ENCODE measurements around the gene EGFR. TPM values are rescaled to one million over a fixed set of nuclear protein-coding genes. Genes with fewer than 3 reads are reported as not detected.

EGFR gene
- total RNA-seq, 4 donors from 2014 or later = 45.5 to 61.1 (median 56.9) TPM

DNA sequence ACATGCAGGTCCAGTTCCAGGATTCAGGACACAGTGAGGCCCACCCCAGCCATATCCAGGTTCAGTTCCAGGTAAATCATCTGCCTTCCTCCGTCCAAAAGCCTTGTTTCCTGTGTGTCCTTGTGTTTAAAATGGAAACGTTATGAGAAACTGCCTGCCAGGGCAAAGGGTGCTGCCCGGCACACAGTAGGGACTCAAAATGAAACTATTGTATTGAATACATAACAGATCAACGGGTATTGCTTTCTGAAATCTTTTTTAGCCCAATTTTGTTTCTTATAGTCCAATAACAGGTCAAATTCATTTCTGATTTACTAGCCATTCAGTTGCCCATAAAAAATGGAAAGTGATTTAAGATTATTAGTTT is 115.5 kb downstream of the EGFR start:
- Histone ChIP-seq H3K27me3 (no peaks in the 10 kb centered on the region), H3K4me1 (peaks cover 0 to 39% (median 1%) of the 10 kb centered on the region in 4 donors), H3K4me3 (no peak overlapping the region), H3K9me3 (no peaks in the 10 kb centered on the region), H3K36me3 (no peaks in the 10 kb centered on the region), H3K27ac (peak overlapping the region in 2 of 4 donors; percentile 58 to 77)
- DNase-seq = no peak
- TF ChIP-seq, protein P1, sequence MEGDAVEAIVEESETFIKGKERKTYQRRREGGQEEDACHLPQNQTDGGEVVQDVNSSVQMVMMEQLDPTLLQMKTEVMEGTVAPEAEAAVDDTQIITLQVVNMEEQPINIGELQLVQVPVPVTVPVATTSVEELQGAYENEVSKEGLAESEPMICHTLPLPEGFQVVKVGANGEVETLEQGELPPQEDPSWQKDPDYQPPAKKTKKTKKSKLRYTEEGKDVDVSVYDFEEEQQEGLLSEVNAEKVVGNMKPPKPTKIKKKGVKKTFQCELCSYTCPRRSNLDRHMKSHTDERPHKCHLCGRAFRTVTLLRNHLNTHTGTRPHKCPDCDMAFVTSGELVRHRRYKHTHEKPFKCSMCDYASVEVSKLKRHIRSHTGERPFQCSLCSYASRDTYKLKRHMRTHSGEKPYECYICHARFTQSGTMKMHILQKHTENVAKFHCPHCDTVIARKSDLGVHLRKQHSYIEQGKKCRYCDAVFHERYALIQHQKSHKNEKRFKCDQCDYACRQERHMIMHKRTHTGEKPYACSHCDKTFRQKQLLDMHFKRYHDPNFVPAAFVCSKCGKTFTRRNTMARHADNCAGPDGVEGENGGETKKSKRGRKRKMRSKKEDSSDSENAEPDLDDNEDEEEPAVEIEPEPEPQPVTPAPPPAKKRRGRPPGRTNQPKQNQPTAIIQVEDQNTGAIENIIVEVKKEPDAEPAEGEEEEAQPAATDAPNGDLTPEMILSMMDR (IDR thresholded peaks at IDR 0.05) = no peak
- no peak for TF ChIP-seq POLR2A (IDR thresholded peaks at IDR 0.05)

DNA sequence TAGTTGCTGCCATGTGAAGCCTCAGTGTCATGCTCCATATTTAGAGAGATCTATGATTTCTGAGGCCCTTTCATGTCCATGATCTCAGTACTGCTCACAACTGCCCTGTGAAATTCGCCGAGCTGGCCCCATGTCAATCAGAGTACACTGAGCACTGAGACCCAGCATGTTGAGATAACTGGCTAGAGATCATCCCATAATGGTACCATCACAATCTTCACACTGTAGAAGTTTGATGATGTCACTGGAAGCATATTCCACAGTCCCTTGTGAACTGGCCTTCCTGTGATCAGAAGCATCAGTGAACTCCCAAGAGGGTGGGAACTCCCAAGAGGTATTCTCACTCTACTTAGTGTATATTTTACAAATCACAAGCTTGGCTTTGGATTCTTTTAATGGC is 116.0 kb downstream of the EGFR start:
- no peaks in the 10 kb centered on the region for H3K36me3 ChIP-seq
- H3K27ac ChIP-seq = peak overlapping the region in 1 of 4 donors; percentile 58
- no peak for TF ChIP-seq POLR2A (IDR thresholded peaks at IDR 0.05)
- TF ChIP-seq, protein P1 (IDR thresholded peaks at IDR 0.05) = no peak

DNA sequence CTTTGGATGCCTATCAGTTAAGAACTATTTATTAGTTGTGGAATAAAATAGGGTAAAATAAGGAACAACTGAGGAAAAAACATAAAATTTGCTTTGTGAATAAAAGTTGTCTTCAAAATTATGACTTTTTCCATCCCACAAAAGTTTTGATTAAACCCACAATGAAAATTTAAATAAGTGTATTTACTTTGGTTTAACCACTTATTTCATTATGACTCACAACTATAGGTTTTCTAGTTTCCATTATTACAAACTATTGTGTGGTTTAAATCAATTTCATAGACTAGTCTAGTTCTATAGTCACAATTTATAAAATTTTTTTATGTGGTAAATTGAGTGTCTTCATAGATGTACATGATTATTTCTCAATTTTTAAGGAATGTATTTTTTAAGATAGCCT is 116.6 kb downstream of the EGFR start:
- peaks cover 0 to 29% (median 0%) of the 10 kb centered on the region in 4 donors for H3K4me1 ChIP-seq
- no peak for DNase-seq
- TF ChIP-seq, protein P1 (IDR thresholded peaks at IDR 0.05) = no peak
- TF ChIP-seq POLR2A (IDR thresholded peaks at IDR 0.05) = no peak
- no peak overlapping the region for H3K27ac ChIP-seq
- no peaks in the 10 kb centered on the region for H3K9me3 ChIP-seq
- H3K36me3 ChIP-seq = no peaks in the 10 kb centered on the region
- no peaks in the 10 kb centered on the region for H3K27me3 ChIP-seq
- no peak overlapping the region for H3K4me3 ChIP-seq

More for the DNA sequence above, 116.0 kb downstream of the EGFR start:
- Histone ChIP-seq H3K27me3 (no peaks in the 10 kb centered on the region), H3K4me1 (peaks cover 0 to 35% (median under 1%) of the 10 kb centered on the region in 4 donors), H3K9me3 (no peaks in the 10 kb centered on the region), H3K4me3 (no peak overlapping the region)
- DNase-seq = no peak

DNA sequence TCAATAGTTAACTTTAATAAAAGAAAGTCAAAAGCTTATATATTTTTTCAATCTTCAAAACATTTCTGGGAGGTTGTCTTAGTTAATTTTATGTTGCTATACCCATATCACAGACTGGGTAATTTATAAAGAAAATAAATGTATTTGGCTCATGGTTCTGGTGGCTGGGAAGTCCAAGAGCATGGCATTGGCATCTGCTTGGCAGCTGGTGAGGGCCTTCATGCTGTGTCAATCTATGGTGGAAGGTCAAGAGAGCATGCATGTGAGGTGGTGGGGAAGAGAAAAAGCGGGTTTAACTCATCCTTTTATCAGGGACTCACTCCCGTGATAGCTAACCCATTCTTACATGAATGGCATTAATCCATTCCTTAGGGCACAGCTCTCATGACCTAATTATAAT is 119.8 kb downstream of the EGFR start:
- no peak overlapping the region for H3K27ac ChIP-seq

DNA sequence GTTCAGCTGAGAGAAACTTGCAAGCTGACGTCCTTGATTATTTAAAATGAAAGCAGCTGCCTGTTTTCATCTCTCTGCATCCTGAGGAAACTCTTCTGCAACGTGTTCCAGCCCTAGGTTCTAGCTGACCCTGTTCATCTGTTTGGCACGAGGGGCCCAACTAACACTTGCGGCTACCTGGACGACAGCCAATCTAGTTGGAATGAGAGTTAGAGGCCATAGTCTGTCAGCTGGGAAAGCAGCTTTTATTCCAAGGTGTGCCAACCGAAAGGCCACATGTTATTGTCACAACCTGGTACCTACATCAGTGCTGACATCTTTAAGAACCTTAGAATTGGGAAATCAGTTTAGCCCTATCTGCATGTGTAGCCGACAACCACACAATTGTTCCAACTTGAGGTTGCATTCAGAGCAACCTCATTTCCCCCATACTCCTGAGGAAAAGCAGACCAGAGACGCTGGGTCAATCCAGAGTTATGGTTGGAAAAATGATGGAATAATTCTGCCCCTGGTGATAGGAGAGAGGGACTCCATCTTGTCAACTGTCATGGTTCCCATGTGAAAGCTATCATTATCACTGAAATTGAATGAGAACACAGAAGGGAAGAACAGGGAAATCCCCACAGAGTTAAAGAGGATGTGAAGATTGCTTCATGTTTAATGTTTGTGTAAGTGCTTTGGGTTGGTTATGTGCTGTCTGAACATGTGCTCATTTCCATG is 121.6 kb downstream of the EGFR start:
- Histone ChIP-seq H3K27me3 (no peaks in the 10 kb centered on the region), H3K27ac (no peak overlapping the region), H3K36me3 (peaks cover 0 to 12% (median 0%) of the 10 kb centered on the region in 3 donors), H3K9me3 (no peaks in the 10 kb centered on the region), H3K4me3 (no peak overlapping the region), H3K4me1 (no peaks in the 10 kb centered on the region)
- no peak for TF ChIP-seq POLR2A (IDR thresholded peaks at IDR 0.05)
- TF ChIP-seq, protein P1 (IDR thresholded peaks at IDR 0.05) = no peak
- DNase-seq = no peak

More for the DNA sequence above, 119.8 kb downstream of the EGFR start:
- no peaks in the 10 kb centered on the region for H3K27me3 ChIP-seq
- TF ChIP-seq POLR2A (IDR thresholded peaks at IDR 0.05) = no peak
- TF ChIP-seq, protein P1 (IDR thresholded peaks at IDR 0.05) = no peak
- no peak overlapping the region for H3K4me3 ChIP-seq
- DNase-seq = no peak
- H3K36me3 ChIP-seq = peaks cover 0 to 11% (median 0%) of the 10 kb centered on the region in 3 donors
- H3K9me3 ChIP-seq = no peaks in the 10 kb centered on the region
- peaks cover 0 to 3% (median 0%) of the 10 kb centered on the region in 4 donors for H3K4me1 ChIP-seq
